HFFc6 (cell line): Measurements from ENCODE around the gene ADH1C. TPM values are rescaled to one million over a fixed set of nuclear protein-coding genes. Genes with fewer than 3 reads are reported as not detected.
A peak's percentile ranks its signal among the peaks of the same experiment; 100 is the strongest.
"Not testable (repeated sequence)": the region's sequence is repeated elsewhere in the genome, so short reads cannot be mapped to it uniquely, and the experiment has no call there.

ENCODE experiments used
- DNase-seq: peaks from one replicate; pipeline ENCODE4 v3.0.0-alpha.2; 2018
- H3K27ac Mint-ChIP-seq: 2 replicates; pipeline ENCODE4 v1.8.0; 2020; ENCODE audit warnings: mild to moderate bottlenecking, mixed read lengths
- H3K27me3 Mint-ChIP-seq: 2 replicates; pipeline ENCODE4 v1.8.0; 2021; ENCODE audit warnings: mild to moderate bottlenecking, moderate library complexity, mixed read lengths; ENCODE audit not compliant: insufficient read depth
- H3K36me3 Mint-ChIP-seq: 2 replicates; pipeline ENCODE4 v1.8.0; 2021; ENCODE audit warnings: low read depth, mixed read lengths
- H3K4me1 Mint-ChIP-seq: 2 replicates; pipeline ENCODE4 v1.8.0; 2020; ENCODE audit warnings: low read depth, mixed read lengths
- H3K4me3 Mint-ChIP-seq: 2 replicates; pipeline ENCODE4 v1.8.0; 2020; ENCODE audit warnings: mild to moderate bottlenecking, moderate library complexity, mixed read lengths
- H3K9me3 Mint-ChIP-seq: 2 replicates; pipeline ENCODE4 v1.8.0; 2020; ENCODE audit warnings: mild to moderate bottlenecking, mixed read lengths
- total RNA-seq, 6 experiments: library from RNA; stranded (reverse); fragmentation: NEBNext Ultra II Directional; extraction: Animal tissue kit (Norgen Biotek cat#: 25700); gene quantifications; 2 replicates in 1 of 6; 3 replicates in 5 of 6; pipeline ENCODE4 v1.2.3, GENCODE V29; 2021
- TF ChIP-seq, protein P1 (sequence below): fragments of 200-600 bp; sonication (generic); IDR thresholded peaks from 2 replicates; pipeline ENCODE4 v1.5.0; 2021; ENCODE audit warnings: antibody characterized with exemption, mild to moderate bottlenecking

ADH1C gene
- total RNA-seq, 6 experiments from 2014 or later: not detected

DNA sequence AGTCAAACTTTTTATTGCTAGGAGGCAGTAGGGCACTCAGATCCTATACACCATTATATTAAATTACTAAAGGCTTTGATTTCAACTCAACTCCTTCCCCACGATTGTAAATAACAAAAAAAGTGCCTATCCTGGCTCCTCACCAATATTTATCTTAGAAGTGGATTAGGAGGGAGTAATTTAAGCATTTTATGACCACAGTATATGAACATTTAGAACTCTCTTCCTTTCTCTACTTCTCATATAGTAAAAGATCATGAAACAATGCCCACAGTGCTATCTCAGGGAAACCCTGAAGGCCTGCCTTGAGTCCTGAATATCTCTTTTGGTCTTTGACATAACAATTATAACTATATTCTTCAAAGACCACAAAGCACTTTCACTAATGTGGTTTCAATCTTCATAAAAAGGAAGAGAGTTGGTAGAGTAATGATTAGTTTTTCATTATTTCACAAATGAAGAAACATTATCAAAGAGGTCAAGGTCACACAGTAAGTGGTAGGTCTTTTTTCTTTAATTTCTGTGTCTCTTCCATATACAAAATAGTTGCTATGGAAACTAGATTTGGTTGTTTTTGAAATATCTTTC, 29.1 kb upstream of the ADH1C start:
- no peak overlapping the region for H3K27ac Mint-ChIP-seq

DNA sequence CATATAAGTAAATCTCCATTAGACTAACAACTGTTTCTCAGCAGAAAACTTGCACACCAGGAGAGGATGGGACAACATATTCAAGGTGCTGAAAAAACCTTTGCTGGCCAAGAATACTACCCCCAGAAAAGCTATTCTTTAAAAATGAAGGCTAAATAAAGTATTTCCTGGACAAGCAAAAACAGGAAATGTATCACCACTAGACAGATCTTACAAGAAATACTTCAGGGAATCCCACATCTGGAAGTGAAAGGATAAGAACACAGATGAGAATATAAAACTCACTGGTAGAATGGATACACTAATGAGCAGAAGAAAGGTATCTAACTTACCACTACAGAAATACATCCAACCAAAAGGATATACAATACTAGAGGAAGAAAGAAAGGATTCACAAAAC, 27.0 kb upstream of the ADH1C start:
- H3K27ac Mint-ChIP-seq: peak overlapping the region; percentile 30; the same call in 1 of the 2 replicates
- DNase-seq: no peak
- TF ChIP-seq, protein P1, sequence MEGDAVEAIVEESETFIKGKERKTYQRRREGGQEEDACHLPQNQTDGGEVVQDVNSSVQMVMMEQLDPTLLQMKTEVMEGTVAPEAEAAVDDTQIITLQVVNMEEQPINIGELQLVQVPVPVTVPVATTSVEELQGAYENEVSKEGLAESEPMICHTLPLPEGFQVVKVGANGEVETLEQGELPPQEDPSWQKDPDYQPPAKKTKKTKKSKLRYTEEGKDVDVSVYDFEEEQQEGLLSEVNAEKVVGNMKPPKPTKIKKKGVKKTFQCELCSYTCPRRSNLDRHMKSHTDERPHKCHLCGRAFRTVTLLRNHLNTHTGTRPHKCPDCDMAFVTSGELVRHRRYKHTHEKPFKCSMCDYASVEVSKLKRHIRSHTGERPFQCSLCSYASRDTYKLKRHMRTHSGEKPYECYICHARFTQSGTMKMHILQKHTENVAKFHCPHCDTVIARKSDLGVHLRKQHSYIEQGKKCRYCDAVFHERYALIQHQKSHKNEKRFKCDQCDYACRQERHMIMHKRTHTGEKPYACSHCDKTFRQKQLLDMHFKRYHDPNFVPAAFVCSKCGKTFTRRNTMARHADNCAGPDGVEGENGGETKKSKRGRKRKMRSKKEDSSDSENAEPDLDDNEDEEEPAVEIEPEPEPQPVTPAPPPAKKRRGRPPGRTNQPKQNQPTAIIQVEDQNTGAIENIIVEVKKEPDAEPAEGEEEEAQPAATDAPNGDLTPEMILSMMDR: no peak
- no peak overlapping the region for H3K4me3 Mint-ChIP-seq
- no peaks in the 10 kb centered on the region for H3K9me3 Mint-ChIP-seq
- no peaks in the 10 kb centered on the region for H3K27me3 Mint-ChIP-seq
- H3K4me1 Mint-ChIP-seq: peaks cover 50% of the 10 kb centered on the region
- peaks cover 10% of the 10 kb centered on the region; the same call in 1 of the 2 replicates for H3K36me3 Mint-ChIP-seq

More for the DNA sequence above, 29.1 kb upstream of the ADH1C start:
- H3K4me1 Mint-ChIP-seq: peaks cover 59% of the 10 kb centered on the region
- TF ChIP-seq, protein P1: no peak
- no peak overlapping the region for H3K4me3 Mint-ChIP-seq
- H3K36me3 Mint-ChIP-seq: peaks cover 10% of the 10 kb centered on the region; the same call in 1 of the 2 replicates
- H3K9me3 Mint-ChIP-seq: no peaks in the 10 kb centered on the region
- no peaks in the 10 kb centered on the region for H3K27me3 Mint-ChIP-seq
- no peak for DNase-seq

DNA sequence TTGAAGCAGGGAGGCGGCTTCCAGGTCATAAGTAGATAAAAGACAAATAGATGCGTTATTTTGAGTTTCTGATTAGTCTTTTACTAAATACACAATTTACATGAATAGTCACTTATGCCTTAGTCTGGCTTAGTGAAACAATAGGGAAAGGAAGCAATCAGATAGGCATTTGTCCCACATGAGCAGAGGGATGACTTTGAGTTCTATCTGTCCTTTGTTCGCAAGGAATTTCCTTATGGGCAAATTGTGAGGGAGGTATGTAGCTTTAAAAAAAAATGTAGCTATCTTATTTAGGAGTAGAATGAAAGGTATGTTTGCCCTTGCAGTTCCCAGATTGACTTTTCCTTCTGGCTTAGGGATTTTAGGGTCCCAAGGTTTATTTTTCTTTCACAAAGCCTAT, 26.3 kb upstream of the ADH1C start:
- DNase-seq: no peak
- Mint-ChIP-seq H3K27me3 (no peaks in the 10 kb centered on the region), H3K9me3 (no peaks in the 10 kb centered on the region), H3K27ac (no peak overlapping the region), H3K4me1 (peaks cover 44% of the 10 kb centered on the region), H3K4me3 (no peak overlapping the region), H3K36me3 (peaks cover 10% of the 10 kb centered on the region; the same call in 1 of the 2 replicates)
- TF ChIP-seq, protein P1: no peak

DNA sequence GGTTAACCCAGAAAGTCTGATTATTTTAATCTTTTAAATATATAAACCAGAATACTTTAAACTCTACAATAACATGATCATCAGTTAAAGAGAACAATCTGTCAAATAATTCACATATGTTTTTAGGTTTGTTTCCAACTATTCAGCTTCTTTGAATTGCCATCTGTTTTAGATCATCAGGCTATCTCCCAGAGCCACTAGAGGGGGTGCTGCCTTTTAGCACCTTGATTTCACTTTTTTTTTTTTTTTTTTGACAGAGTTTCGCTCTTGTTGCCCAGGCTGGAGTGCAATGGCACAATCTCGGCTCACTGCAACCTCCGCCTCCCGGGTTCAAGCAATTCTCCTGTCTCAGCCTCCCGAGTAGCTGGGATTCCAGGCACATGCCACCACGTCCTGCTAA, 24.8 kb upstream of the ADH1C start:
- DNase-seq, H3K36me3 Mint-ChIP-seq, H3K27ac Mint-ChIP-seq, H3K4me3 Mint-ChIP-seq, H3K27me3 Mint-ChIP-seq, H3K9me3 Mint-ChIP-seq: not testable (repeated sequence)
- TF ChIP-seq, protein P1: peak; percentile 76
- peaks cover 28% of the 10 kb centered on the region for H3K4me1 Mint-ChIP-seq

DNA sequence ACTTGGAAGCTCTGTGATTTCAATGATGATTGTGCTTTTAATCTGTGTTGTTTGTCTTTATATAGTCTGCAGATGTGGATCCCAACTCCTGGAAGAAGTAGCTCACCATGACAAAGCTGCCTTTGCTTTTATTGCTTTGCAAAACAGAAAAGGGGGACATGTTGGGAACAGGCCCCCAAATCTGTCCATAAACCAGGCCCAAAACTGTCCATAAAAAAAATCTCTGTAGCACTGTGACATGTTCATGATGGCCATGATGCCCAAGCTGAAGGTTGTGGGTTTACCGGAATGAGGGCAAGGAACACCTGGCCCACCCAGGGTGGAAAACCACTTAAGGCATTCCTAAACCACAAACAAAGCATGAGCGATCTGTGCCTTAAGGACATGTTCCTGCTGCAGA, 19.9 kb upstream of the ADH1C start:
- not testable (repeated sequence) for H3K27me3 Mint-ChIP-seq, H3K36me3 Mint-ChIP-seq, H3K4me3 Mint-ChIP-seq, H3K4me1 Mint-ChIP-seq, H3K9me3 Mint-ChIP-seq, H3K27ac Mint-ChIP-seq, DNase-seq

DNA sequence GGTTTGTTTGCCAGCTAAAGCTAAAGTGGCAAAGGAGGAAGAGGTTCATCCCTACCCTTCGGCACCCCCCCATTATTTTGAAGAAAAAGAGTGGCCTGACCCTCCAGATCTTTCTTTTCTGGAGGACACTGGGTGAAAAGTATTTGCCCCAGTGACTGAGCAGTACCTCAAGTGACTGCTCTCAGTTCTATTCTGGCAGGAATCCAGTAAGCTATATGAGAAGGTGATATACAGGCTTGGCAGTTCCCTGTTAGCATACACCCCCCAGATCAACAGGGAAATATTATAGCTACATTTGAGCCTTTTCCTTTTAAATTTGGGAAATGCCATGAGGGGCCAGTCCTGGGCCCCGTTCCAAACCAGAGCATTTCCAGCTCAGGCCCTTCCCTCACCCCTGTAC, 15.3 kb upstream of the ADH1C start:
- H3K27ac Mint-ChIP-seq, H3K36me3 Mint-ChIP-seq, DNase-seq, H3K9me3 Mint-ChIP-seq, H3K4me3 Mint-ChIP-seq, H3K27me3 Mint-ChIP-seq, H3K4me1 Mint-ChIP-seq: not testable (repeated sequence)

DNA sequence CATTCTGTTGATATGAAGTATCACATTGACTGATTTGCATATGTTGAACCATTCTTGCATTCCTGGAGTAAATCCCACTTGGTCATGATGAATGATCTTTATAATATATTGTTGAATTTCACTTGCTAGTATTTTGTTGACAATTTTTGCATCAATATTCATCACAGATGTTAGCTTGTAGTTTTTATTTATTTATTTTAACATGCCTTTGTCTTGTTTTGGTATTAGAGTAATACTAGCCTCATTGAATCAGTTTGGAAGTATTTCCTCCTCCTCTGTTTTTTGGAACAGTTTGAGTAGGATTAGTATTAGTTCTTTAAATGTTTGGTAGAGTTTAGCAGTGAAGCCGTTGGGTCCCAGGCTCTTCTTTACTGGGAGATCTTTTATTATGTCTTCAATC, 13.9 kb upstream of the ADH1C start:
- no peak overlapping the region for H3K4me3 Mint-ChIP-seq
- no peaks in the 10 kb centered on the region for H3K4me1 Mint-ChIP-seq
- H3K27ac Mint-ChIP-seq: no peak overlapping the region
- no peaks in the 10 kb centered on the region for H3K9me3 Mint-ChIP-seq
- TF ChIP-seq, protein P1: no peak
- DNase-seq: no peak
- H3K27me3 Mint-ChIP-seq: no peaks in the 10 kb centered on the region; the same call in 1 of the 2 replicates
- H3K36me3 Mint-ChIP-seq: no peaks in the 10 kb centered on the region
